ENCODE data around the gene MAGIX.
"Not testable (repeated sequence)": the region's sequence is repeated elsewhere in the genome, so short reads cannot be mapped to it uniquely, and the experiment has no call there.

The MAGIX gene

DNA sequence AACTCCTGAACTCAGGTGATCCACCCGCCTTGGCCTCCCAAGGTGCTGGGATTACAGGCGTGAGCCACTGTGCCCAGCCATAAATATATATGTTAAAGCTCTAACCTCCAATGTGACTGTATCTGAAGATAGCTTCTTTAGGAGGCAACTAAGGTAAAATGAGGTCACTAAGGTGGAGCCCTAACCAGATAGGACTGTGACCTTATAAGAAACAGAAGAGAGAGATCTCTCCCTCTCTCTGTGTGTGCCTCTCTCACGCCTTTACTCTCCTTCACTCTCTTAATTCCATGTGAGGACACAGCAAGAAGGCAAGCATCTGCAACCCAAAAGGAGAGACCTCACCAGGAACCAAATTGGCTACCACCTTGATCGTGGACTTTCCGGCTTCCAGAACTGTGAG lies 926 bp upstream of the MAGIX start:
- no peak for DNase-seq (ENCODE audit: low spot score)

DNA sequence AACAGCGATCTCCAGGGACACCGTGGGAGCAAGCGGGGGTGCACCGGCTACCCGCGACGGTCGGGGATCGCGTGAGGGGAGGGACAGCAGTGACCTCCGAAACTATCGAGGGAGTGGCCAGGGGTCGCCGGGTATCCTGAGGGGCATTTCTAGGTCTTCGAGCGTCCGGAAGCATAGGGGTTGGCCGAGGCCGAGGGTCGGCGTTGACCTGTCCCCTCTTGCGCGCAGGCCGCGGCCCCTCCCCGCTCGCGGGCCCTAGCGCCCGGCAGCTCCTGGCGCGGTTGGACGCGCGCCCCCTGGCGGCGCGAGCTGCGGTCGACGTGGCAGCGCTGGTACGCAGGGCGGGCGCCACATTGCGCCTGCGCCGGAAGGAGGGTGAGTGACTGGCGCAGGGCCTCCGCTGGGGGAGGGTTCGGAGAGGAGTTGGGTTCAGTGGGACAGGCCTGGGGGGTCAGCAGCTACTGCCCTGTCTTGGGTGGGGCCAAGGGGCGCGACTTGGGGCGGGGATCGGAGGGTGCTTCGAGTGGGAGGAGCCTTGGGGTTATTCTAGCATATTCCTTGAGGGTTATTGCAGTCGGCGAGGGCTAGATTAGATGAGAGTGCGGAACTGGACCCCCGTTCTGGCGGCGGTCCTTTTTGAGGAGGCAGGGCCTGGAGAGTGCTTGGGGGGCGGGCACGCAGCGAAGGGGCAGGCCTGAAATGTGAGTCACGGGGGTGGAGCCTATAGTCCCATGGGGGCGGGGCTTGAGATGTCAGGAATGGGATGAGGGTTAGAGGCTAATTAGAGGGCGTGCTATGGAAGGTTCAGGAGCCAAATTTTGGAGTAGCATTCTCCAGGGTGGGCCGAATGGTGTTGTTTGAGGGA lies 1.2 kb downstream of the MAGIX start:
- DNase-seq (ENCODE audit: low spot score) = peak; percentile 84

DNA sequence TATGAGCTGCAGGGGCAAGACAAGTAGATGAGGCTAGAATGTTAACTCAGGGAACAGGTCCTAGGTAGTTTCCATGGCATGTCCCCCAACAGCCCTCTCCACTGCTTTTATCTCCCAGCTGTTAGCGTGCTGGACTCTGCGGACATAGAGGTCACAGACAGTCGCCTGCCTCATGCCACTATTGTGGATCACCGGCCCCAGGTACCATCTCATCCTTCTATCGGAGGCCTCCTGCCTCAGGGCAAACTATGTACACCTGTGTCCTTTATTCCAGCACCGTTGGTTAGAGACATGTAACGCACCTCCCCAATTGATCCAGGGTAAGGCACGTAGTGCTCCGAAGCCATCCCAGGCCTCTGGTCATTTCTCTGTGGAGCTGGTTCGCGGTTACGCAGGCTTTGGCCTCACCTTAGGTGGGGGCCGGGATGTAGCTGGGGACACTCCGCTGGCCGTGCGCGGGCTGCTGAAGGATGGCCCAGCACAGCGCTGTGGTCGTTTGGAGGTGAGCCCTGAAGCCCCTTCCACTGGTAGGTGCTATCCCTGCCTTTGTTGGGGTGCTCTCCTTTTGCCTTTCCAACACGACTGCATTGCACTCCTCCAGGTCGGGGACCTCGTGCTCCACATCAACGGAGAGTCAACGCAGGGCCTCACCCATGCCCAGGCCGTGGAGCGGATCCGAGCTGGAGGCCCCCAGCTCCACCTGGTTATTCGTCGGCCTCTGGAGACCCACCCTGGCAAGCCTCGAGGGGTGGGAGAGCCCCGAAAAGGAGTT lies 2.2 kb downstream of the MAGIX start:
- DNase-seq (ENCODE audit: low spot score) = no peak

DNA sequence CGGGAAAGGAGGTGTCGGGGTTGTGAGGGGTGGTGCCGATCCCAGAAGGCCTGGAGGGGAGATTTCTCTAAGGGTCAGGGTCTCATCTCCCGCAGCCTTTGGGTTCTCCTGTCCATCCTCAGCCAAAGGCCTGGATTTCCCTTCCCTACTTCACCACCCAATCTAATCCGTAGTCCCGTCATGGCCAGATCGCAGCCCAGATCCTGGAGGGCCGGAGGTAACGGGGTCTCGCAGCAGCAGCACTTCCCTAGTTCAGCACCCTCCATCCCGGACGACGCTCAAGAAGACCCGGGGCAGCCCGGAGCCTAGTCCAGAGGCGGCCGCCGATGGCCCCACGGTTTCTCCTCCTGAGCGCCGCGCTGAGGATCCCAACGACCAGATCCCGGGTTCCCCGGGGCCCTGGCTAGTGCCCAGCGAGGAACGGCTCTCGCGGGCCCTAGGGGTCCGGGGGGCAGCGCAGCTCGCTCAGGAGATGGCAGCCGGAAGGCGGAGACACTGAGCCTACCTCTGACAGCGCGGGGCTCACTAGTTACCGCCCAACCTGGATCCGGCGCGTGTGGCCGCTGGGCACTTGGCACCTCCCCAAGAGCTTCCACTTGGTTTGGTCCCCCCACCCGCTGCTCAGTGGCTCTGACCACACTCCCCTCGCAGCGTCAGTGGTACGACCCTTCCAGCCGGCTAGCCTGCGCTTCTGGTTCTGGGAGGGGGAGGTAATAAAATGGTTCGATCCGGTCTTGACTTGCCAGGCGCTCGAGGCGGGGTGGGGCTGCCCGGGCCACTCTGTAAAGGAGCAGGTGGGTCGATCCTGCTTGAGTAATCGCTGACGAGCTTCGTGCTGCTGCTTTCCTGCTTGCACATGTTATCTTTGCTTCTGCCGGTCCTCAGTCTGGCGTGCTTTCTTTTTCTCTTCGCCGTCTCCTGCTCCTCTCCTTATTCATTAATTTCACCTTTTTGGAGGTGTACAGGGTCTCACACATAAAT lies 3.6 kb downstream of the MAGIX start:
- DNase-seq (ENCODE audit: low spot score) = peak; percentile 78

DNA sequence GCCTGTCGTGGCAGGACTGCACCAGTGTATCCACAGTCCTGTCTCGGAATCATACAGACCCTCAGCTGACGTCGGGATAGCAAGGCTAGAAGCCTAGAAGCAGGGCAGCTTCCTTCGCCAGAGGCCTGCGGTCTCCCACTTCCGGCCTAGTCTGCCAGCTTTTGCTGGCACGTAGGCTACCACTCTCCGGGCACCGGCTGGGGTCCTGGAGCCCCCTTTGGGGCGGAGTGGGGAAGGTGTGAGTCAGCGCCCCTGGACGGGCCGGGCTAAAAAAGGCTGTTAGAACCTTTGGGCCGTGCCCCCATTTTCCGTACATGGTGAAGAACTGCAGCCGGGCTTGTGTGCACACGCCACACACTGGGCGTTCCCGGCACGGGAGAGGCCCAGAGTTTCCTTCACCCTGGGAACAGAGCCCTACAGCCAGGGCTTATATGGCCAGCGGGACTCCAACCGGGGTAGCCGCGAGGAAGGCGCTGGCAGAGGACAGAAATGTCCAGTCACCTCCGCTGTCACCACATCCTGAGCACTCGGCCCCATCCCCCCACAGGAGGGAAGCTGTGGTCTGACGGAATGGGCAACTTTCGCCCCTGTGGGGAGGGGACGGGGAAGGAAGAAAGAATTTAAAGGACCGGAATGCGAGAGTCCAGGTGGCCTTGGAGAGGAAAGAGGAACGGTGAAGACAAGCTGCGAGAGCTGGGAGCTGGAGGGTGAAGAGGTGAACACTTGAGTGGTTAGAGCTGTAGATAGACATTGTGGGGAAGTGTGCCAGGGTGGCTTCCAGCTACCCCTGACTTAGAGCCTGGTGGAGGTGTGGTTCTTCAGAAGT lies 4.6 kb downstream of the MAGIX start:
- DNase-seq (ENCODE audit: low spot score) = peak; percentile 70

DNA sequence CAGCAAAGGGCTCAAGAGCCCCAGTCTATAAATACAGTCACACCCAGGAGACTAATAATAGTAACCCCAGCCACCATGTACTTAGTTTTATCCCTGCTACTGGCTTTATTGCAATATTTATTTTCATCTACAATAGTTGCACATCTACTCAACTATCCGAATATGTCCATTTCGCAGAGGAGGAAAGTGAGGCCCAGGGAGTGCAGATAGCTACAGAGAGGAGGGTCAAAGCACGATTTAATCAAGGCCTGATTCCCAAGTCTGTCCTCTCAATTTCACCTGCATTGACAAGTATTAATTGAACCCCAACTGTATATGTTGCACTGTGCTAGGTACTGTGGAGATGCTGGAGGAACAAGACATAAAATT lies 5.2 kb downstream of the MAGIX start:
- no peak for DNase-seq (ENCODE audit: low spot score)

DNA sequence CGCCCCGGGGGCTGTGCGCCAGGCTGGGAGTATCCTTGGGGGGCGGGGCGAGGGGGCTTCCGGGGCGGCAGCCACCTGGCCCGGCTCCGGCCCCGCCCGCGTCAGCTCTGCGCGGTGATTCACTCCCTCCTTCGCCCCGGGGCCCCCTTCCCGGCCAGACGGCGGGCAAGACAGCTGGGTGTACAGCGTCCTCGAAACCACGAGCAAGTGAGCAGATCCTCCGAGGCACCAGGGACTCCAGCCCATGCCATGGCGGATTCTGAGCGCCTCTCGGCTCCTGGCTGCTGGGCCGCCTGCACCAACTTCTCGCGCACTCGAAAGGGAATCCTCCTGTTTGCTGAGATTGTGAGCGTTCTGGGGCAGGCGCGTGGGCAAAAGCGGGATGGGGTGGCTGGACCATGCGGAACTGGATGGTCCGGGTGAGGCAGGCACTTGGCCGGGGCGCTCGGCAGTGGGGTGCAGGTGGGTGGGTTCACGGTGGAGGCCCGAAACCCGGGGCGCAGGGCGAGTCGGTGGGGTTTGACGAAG lies 9.3 kb downstream of the MAGIX start, which contains the start of gene PLP2:
Gene PLP2 (plus strand): TSS at position 147 of the 528 bp plus-strand sequence. CDS start 103 bp downstream, at position 250.
- peak; percentile 78 for DNase-seq (ENCODE audit: low spot score)

DNA sequence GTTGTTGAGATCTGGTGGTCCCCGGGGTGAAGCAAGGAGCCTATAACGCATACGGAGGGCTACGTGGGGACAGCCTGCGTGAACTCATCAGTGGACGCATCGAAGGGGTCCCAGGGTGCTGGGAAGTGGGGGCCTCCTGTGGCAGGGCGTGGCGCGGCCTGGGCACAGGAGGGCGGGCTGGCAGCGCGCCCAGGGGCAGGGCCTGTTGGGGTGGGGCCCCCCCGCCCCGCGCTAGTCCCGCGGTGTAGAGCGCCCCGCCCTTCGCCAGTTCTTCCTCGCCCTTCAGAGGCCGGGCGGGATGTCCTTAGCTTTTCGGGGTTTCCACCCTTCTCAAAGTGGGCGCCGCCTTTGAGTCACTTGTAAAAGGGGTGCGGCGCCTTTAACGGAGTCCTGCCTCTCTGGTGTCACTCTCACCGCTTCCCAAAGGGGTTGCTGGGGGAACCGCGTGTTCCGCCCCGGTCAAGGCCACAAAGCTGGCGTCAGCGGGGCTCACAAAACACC lies 9.8 kb downstream of the MAGIX start:
- DNase-seq (ENCODE audit: low spot score) = peak; percentile 82

DNA sequence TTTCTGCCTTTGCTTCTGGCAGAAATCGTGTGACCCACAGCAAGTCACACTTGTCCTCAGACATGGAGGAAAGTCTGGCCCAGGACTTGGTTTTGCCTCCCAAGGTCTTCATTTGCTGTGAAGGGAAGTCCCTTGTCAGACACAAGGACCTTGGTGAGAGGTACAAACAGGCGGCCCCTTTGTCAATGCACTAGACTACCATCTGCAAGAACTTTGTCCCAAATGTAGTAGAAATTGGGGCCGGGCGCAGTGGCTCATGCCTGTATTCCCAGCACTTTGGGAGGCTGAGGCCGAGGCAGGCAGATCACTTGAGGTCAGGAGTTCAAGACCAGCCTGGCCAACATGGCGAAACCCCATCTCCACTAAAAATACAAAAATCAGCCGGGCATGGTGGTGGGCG lies 11.0 kb downstream of the MAGIX start:
- DNase-seq (ENCODE audit: low spot score) = not testable (repeated sequence)

DNA sequence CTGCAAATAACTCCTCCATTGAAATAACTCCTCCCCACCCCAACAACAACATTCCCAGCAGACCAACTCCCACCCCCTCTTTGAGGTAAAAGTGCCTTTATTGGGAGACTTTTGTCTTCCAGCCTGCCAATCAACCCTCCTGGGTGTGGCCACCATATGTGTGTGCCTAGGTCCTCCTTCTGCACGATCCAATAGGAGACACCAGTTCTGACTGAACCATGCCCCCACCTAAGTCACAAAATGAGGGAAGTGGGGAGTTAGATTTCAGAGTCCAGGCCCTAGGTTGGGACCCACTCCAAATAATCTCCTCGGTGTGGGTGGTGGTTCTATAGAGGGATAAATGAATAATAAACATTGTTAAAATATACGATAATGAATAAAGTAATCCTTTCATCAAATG lies 12.2 kb downstream of the MAGIX start:
- no peak for DNase-seq (ENCODE audit: low spot score)

DNA sequence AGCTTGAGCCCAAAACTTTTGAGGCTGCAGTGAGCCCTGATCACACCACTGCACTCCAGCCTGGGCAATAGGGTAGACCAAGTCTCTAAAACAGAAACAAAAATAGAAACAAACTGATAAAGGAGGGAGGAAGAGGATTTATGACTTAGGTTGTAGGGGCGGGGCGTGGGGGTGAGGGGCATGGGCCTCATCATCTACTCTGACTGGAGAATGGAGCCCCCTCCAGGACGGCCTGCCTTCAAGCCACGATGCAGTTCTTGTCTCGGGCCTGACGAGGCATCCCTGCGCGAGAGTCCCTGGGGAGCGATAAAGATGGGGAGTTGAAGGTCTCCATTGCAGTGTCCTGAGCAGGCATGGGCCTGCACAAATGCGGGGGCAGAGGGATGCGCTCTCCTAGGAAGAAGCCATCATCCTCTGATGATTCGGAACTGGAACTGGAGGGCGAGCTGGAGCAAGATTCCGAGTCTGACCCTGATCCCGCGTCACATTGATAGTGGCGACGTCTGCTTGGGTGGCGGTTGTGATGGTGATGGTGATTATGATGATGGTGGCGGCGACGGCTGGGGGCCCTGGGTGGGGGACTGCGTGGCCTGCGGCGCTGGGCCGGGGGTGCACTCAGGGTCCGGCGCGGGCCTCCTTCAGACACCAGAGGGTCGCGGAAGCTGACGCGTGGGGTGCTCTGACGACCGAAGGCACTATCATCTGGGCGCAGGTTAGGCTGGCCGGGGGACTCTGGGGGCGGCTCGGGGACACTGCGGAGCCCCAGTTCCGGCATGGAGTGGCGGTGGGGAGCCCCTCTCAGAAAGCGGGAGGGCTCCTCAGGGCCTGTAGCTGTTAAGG lies 13.1 kb downstream of the MAGIX start:
- DNase-seq (ENCODE audit: low spot score) = no peak

DNA sequence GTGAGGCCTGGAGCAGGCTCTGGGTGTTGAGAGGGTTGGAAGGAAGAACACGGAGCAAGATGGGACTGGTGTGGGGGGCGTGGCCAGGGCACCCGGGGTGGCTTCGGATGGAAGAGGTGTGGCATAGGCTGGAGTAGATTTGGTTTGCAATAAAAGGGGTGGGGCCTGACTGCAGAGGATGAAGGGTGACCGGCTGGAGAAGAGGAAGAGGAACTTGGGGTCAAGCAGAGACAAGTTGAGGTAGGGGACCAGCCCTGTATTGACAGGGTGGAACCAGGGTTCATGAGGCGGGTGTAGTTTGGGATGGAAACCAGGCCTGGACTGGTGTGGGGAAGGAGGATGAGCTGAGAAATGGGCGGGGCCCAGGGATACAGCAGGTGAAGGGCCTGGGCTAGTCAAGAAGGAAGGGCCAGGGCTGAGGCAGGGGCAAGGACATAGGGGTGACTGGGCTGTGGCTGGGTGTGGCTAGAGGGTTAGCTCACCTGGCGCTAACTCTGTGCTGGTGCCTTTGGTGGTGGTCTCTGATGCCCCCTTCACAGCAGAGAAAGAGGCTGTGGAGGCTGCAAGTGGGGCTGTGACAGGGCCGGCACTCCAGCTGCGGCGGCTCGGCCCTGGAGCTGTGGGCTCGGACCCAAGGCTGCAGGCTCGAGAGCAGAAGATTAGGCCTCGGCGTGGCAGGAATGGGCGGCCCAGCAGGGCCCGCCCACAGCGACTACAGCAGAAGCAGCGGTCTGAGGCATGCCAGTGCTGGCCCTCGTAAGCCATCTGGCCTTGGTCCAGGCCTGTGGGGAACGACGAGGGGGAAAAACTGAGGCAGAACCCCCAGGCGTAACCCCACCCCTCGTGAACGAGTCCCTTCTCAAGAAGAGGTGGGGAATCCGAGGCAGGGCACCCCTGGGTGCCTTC lies 14.1 kb downstream of the MAGIX start:
- no peak for DNase-seq (ENCODE audit: low spot score)

DNA sequence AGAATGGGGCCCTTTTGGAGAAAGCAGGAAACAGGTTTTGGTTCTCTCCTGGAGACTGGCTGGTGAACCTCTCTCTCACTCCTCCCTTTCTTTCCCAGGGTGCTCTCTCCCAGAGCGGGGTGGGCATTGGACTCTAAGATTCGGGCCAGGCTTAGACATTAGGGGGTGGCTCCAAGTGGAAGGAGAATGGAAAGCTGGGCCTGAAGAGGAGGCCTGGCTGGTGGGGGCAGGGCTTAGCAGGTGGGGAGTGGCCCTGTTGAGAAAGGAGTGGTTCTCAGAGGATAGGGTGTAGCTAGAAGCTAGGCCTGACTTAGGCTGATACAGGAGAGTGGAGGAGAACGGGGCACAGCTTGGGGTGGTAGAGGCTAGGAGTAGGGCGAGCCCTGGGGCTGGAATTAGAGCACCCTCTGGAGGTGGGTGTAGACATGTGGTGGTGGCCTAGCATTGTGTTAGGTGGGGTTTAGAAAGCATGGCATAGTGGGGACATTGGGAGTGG lies 14.8 kb downstream of the MAGIX start:
- DNase-seq (ENCODE audit: low spot score) = peak; percentile 33

DNA sequence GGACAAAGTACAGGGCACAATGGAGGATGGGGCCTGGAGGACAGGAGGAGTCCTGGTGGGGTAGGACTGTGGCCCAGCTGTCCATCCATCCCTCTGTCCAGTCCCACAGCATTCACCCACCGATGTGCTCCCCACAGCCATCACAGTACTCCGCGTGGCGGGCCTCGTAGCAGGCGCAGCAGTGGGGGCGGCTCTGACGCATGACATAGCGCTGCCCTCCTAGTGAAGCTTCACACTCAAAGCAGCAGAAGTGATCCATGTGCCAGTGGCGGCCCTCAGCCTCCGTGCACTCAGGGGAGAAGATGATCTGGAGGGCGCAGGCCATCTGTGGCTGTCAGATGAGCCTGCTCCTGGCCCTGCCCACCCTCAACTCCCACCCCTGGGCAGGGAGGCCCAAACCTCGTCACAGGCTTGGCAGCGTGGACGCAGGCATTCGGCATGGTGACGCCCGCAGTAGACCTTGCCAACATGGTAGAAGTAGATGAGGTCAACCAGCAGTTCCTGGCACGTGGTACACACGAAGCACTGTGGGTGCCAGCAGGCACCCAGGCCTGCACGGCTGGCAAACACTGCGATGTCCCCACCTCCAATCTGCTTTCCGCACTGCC lies 15.4 kb downstream of the MAGIX start:
- no peak for DNase-seq (ENCODE audit: low spot score)

DNA sequence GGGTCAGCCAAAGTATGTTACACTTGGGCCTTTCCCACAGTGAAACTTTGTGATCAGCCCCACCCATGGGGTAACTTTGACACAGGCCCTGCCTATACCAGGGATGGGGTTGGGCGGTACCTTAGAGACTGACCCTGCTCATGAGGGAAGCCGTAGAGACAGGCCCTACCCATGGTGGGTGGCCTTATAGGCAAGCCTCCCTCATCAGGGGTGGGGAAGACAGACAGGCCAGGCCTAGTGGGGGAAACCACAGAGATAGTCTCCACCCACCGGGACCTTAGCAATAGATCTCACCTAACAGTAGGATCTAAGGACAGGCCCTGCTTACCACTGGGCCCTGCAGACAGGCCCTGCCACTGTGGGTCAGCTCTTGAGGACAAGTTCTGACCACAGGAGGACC lies 16.0 kb downstream of the MAGIX start:
- DNase-seq (ENCODE audit: low spot score) = no peak

DNA sequence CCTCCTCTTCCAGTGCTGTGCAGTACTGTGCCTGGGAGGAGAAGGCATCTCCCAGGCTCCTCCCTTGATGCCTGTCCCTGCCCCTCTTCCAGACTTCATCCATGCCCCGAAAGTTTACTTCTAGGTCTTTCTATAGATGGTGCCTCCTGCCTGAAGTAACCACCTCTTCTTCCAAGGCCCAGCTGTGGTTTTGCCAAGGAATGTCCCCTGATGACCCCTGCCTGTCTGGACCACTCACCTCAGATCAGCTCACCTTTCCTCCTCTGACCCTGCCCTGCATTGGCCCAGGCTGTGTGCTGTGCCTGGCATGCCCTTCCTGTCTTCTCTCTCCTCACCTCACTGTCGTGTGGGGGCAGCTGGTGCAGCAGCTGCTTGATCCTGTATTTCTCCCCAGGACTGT lies 16.8 kb downstream of the MAGIX start:
- no peak for DNase-seq (ENCODE audit: low spot score)

DNA sequence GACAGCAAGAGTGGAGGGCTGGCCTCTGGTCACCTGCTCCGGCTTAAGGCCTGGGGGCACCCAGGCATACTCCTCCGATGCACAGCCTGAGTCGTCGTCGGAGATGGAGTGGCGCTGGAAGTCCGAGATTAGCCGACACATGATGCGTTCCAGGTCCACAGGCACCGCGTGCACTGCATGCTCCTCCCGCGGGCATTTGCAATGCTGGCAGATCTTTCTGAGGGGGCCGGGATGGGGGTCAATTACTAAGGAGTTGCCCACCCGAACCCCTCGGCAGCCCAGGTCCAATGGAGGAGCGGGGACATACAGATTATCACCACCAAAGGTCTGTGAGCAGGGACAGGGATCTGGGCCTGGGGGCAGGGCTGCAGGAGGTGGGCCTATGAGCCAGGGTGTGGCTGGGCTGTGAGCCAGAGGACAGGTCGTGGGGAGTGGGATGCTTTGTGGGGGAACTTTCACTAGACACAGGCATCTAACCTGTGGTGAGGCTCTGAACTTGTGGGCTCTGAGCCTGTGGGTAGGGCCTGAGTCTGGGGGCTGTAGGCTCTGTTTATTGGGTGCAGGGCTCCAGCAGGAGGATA lies 21.2 kb downstream of the MAGIX start:
- no peak for DNase-seq (ENCODE audit: low spot score)

Measured in CD4-positive, alpha-beta T cell treated with Interleukin-2 at 100 ng/mL for 4 hours (primary cell).